ENCODE results near the gene EAF1. TPM values are rescaled to one million over a fixed set of nuclear protein-coding genes. Genes with fewer than 3 reads are reported as not detected.

The EAF1 gene
- total and polyA plus RNA-seq, 11 donors = 2.7 to 19.6 (median 9.8) TPM

DNA sequence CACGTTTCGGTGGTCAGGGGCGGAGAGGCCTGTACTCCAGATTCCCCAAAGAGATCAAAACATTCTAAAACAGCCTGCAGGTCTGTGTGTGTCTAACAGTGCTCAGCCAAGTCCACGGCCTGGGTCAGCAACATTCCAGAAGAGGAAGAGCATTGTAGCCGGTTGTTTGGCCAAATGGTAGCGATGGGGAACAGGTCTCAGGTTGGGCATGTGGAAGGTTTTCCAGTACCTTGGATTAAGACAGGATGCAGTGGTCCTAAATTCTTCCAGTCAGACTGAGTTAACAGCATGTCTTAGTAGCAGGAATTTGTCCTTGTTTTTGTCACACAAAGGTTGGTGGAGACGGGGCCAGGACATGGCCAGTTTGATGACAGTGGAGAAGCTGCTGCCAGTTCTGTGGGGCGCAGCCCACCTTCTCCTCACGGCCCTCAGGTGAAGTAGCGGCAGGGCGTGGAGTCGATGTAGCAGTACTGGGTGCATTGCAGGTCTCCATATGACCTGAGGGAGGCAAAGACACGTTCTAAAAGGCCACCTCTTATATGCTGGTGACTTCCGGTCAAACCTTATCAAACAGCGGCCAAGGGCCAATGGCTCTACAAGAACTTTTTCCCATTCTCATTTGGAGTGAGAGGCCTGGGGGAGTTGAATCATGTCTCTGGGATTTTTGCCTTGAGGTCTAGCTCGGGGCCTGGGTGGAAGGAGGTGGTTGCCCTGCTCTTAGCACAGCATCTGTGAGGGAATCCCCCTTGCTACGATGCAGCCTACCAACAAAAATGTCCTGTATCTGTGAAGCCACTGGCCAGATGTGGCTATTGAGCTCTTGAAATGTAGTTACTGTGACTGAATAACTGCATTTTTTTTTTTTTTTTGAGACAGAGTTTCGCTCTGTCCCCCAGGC, 24.1 kb downstream of the EAF1 start:
- Histone ChIP-seq H3K4me3 (no peak overlapping the region), H3K36me3 (peaks cover 0 to 11% (median 6%) of the 10 kb centered on the region in 9 donors), H3K4me1 (no peaks in the 10 kb centered on the region), H3K9me3 (no peaks in the 10 kb centered on the region), H3K27me3 (no peaks in the 10 kb centered on the region), H3K27ac (no peak overlapping the region)
- no peak for ATAC-seq
- TF ChIP-seq CTCF (IDR thresholded peaks at IDR 0.05) (no peak), POLR2A (IDR thresholded peaks at IDR 0.05) (no peak)
- DNase-seq = no peak
- 91 to 93% (median 92%) methylated on average over 17 to 18 of the region's 18 CpGs for WGBS, 4 donors
- intact Hi-C loops (cut with DNase I) = no loop called here

DNA sequence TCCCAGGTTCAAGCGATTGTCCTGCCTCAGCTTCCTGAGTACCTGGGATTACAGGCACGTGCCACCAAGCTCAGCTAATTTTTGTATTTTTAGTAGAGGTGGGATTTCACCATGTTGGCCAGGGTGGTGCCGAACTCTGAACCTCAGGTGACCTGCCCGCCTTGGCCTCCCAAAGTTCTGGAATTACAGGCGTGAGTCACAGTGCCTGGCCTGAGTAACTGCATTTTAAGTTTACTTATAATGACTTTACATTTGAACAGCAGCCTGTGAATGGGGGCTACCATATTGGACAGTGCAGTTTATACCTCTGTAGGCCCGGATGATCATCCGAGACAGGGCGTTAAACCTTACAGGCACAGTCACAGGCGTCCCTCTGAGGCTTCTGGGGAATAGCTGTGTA, 24.8 kb downstream of the EAF1 start:
- H3K27ac ChIP-seq = no peak overlapping the region
- no peak for ATAC-seq
- no peaks in the 10 kb centered on the region for H3K9me3 ChIP-seq
- no peak for DNase-seq
- TF ChIP-seq CTCF (IDR thresholded peaks at IDR 0.05) (no peak), POLR2A (IDR thresholded peaks at IDR 0.05) (no peak)
- H3K36me3 ChIP-seq = peaks cover 0 to 11% (median 6%) of the 10 kb centered on the region in 9 donors
- H3K4me1 ChIP-seq = no peaks in the 10 kb centered on the region
- H3K4me3 ChIP-seq = no peak overlapping the region
- intact Hi-C loops (cut with DNase I) = no loop called here
- 83 to 90% (median 84%) methylated on average over 9 of the region's 9 CpGs for WGBS, 4 donors
- H3K27me3 ChIP-seq = no peaks in the 10 kb centered on the region

GRCh38 chr3:15452961-15453360, 25.6 kb downstream of the EAF1 start:
- ATAC-seq = no peak
- no peak overlapping the region for H3K4me3 ChIP-seq
- intact Hi-C loops (cut with DNase I) = no loop called here
- no peaks in the 10 kb centered on the region for H3K9me3 ChIP-seq
- peaks cover 0 to 11% (median 7%) of the 10 kb centered on the region in 9 donors for H3K36me3 ChIP-seq
- H3K4me1 ChIP-seq = no peaks in the 10 kb centered on the region
- TF ChIP-seq CTCF (IDR thresholded peaks at IDR 0.05) (no peak), POLR2A (IDR thresholded peaks at IDR 0.05) (no peak)
- no peak overlapping the region for H3K27ac ChIP-seq
- 93 to 99% (median 96%) methylated on average over 5 of the region's 5 CpGs for WGBS, 4 donors
- H3K27me3 ChIP-seq = no peaks in the 10 kb centered on the region
- DNase-seq = no peak

- ATAC-seq (no peak), DNase-seq (no peak)
- H3K27me3 ChIP-seq = no peaks in the 10 kb centered on the region
- no peak overlapping the region for H3K27ac ChIP-seq
- H3K4me3 ChIP-seq = no peak overlapping the region
- TF ChIP-seq CTCF (IDR thresholded peaks at IDR 0.05) = no peak
- TF ChIP-seq POLR2A (IDR thresholded peaks at IDR 0.05) = no peak
- WGBS, 4 donors = 84 to 94% (median 92%) methylated on average over 8 of the region's 8 CpGs
- peaks cover 0 to 11% (median 7%) of the 10 kb centered on the region in 9 donors for H3K36me3 ChIP-seq
- H3K4me1 ChIP-seq = no peaks in the 10 kb centered on the region
- peaks cover 0 to 3% (median 0%) of the 10 kb centered on the region in 12 donors for H3K9me3 ChIP-seq
- intact Hi-C loops (cut with DNase I) = no loop called here
These were observed 26.1 kb downstream of the EAF1 start for GRCh38 chr3:15453501-15453900.
